Glutamatergic neuron (in vitro differentiated cells): Measurements from ENCODE around the gene DDX49. TPM values are rescaled to one million over a fixed set of nuclear protein-coding genes. Genes with fewer than 3 reads are reported as not detected.

Experiments
- DNase-seq: peaks from one replicate; pipeline ENCODE4 v3.0.0; 2022
- H3K27ac Mint-ChIP-seq: one replicate; pipeline ENCODE4 v1.8.0; 2020; ENCODE audit warnings: mild to moderate bottlenecking, mixed read lengths, inconsistent platforms; ENCODE audit not compliant: unreplicated experiment
- H3K27me3 Mint-ChIP-seq: one replicate; pipeline ENCODE4 v1.8.0; 2020; ENCODE audit warnings: mild to moderate bottlenecking, moderate library complexity, mixed read lengths, inconsistent platforms; ENCODE audit not compliant: unreplicated experiment
- H3K36me3 Mint-ChIP-seq: one replicate; pipeline ENCODE4 v1.8.0; 2020; ENCODE audit warnings: mild to moderate bottlenecking, mixed read lengths, inconsistent platforms; ENCODE audit not compliant: unreplicated experiment
- H3K4me1 Mint-ChIP-seq: one replicate; pipeline ENCODE4 v1.8.0; 2020; ENCODE audit warnings: mild to moderate bottlenecking, low read depth, mixed read lengths, inconsistent platforms; ENCODE audit not compliant: unreplicated experiment
- H3K4me3 Mint-ChIP-seq: one replicate; pipeline ENCODE4 v1.8.0; 2020; ENCODE audit warnings: mild to moderate bottlenecking, mixed read lengths, inconsistent platforms; ENCODE audit not compliant: unreplicated experiment
- H3K9me3 Mint-ChIP-seq: one replicate; pipeline ENCODE4 v1.8.0; 2020; ENCODE audit warnings: mild to moderate bottlenecking, moderate library complexity, mixed read lengths, inconsistent platforms; ENCODE audit not compliant: unreplicated experiment
- total RNA-seq: library from RNA; stranded (reverse); fragmentation: NEBNext Ultra II Directional; extraction: Animal tissue kit (Norgen Biotek cat#: 25700); gene quantifications from one replicate; pipeline ENCODE4 v1.2.1, GENCODE V29; 2021; ENCODE audit not compliant: unreplicated experiment
- TF ChIP-seq, protein P1 (sequence below): fragments of 200-600 bp; sonication (generic); IDR thresholded peaks from one replicate; pipeline ENCODE4 v1.5.0; 2021; ENCODE audit not compliant: partially characterized antibody, unreplicated experiment

DDX49 gene
- total RNA-seq, 1 donor from 2014 or later, result 51.4 TPM

DNA sequence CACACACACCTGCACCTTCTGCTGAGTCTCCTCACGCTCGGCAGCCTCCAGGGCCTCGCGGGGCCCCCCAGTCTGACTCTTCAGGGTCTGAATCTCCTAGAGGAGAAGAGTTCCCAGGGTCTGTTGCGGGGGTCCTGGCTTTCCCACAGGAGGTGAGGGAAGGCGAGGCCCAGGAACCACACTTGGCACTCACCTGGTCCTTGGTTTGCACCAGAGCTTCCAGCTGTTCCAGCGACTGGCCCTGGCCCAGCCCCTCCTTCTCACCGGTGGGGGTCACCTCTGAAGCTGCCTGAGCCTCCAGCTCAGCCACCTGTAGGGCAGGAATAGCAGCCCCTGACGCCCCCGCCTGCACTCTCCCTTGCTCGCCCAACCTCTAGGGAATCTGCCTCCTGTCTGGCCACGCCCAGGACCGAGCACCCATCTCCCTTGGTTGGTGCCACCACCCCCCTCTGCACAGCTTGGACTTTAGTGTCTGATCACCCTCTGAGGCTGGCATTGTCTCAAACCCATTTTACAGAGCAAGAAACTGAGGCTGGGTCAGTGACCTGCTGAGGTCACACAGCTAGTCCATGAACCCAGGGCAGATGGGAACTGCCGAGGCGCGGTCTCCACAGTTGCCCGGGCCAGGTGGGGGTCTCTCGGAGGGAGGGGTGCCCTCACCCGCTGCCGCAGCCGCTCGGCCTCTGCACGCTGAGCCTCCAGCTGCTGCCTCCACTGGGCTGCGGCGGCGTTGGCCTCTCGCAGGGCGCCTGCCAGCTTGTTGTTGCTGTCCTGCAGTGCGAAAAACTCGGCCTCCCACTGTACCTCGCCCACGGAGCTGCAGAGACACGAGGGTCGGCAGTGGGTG lies 12.0 kb downstream of the DDX49 start:
- Mint-ChIP-seq H3K27ac (no peak overlapping the region), H3K4me3 (no peak overlapping the region), H3K27me3 (peaks cover 12% of the 10 kb centered on the region), H3K4me1 (no peaks in the 10 kb centered on the region), H3K9me3 (peaks cover 7% of the 10 kb centered on the region), H3K36me3 (no peaks in the 10 kb centered on the region)
- TF ChIP-seq, protein P1, sequence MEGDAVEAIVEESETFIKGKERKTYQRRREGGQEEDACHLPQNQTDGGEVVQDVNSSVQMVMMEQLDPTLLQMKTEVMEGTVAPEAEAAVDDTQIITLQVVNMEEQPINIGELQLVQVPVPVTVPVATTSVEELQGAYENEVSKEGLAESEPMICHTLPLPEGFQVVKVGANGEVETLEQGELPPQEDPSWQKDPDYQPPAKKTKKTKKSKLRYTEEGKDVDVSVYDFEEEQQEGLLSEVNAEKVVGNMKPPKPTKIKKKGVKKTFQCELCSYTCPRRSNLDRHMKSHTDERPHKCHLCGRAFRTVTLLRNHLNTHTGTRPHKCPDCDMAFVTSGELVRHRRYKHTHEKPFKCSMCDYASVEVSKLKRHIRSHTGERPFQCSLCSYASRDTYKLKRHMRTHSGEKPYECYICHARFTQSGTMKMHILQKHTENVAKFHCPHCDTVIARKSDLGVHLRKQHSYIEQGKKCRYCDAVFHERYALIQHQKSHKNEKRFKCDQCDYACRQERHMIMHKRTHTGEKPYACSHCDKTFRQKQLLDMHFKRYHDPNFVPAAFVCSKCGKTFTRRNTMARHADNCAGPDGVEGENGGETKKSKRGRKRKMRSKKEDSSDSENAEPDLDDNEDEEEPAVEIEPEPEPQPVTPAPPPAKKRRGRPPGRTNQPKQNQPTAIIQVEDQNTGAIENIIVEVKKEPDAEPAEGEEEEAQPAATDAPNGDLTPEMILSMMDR, result no peak
- DNase-seq, result no peak

DNA sequence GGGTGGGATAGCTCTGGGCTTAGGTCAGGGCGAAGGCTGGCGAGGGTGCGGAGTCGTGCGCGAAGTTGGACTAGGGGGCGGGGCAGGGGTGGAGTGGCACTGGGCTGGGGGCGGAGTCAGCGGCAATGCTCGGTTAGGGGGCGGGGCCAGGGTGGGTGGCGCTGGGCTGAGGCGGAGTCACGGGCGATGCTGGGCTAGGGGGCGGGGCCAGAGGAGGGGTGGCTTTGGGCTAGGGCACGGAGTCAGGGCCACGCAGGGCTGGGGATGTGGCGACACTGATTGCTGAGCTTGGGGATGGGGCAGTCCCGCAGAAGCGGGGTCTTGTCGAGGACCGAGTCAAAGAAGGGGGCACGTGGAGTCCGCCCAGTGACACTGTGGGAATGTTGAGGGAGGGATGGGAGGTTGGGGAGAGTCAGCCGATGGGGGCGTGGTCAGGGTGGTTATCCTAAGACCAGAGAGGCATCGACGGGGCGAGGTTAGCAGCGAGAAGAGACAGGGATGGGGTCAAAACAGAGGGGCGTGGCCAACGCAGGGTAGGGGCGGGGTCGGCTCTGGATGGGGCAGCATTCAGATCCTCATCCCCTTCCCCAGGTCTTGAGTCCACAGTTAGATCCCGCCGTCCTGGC lies 12.8 kb downstream of the DDX49 start:
- H3K4me3 Mint-ChIP-seq, result peak overlapping the region; percentile 25
- H3K9me3 Mint-ChIP-seq, result peaks cover 7% of the 10 kb centered on the region
- H3K36me3 Mint-ChIP-seq, result no peaks in the 10 kb centered on the region
- no peak overlapping the region for H3K27ac Mint-ChIP-seq
- TF ChIP-seq, protein P1, result no peak
- H3K27me3 Mint-ChIP-seq, result peaks cover 12% of the 10 kb centered on the region
- DNase-seq, result peak; percentile 89
- no peaks in the 10 kb centered on the region for H3K4me1 Mint-ChIP-seq

DNA sequence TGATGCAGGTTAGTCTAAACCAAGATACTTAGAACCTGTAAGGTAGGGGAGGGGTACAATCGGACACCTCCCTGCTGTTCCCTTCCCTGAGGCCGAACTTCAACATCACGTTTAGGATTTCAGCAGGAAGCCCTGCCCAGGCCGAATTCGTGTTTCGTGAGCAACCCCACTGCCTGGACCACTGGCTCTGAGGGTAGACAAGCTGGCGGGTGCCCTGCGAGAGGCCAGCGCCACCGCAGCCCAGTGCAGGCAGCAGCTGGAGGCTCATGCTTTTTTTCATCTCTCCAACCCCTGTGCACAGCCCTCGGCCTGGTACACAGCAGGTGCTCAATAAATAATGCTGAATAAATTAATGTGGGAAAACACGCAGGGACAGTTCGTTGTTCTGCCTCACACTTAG lies 13.8 kb downstream of the DDX49 start:
- TF ChIP-seq, protein P1, result no peak
- Mint-ChIP-seq H3K4me3 (no peak overlapping the region), H3K36me3 (no peaks in the 10 kb centered on the region), H3K27ac (no peak overlapping the region), H3K9me3 (peaks cover 8% of the 10 kb centered on the region), H3K27me3 (peaks cover 10% of the 10 kb centered on the region), H3K4me1 (no peaks in the 10 kb centered on the region)
- no peak for DNase-seq

DNA sequence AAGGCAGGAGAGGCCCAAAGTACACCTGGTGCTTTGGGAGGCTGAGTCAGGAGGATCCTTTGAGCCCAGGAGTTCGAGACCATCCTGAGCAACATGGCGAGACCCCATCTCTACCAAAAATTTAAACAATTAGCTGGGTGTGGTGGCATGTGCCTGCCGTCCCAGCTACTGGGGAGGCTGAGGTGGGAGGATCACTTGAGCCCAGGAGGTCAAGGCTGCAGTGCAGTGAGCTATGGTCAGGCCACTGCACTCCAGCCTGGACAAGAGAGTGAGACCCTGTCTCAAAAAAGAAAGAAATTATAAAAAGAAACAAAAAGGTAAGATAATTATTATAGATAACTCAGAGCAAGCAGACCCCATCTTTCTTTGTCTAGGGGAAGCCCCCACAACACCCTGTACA lies 19.6 kb downstream of the DDX49 start:
- Mint-ChIP-seq H3K9me3 (peaks cover 11% of the 10 kb centered on the region), H3K36me3 (no peaks in the 10 kb centered on the region), H3K27ac (no peak overlapping the region), H3K4me3 (peak overlapping the region; percentile 95), H3K27me3 (peaks cover 16% of the 10 kb centered on the region), H3K4me1 (peaks cover 12% of the 10 kb centered on the region)
- TF ChIP-seq, protein P1, result no peak
- no peak for DNase-seq
